Measurements from ENCODE around the gene ARID5A.

ARID5A gene

DNA sequence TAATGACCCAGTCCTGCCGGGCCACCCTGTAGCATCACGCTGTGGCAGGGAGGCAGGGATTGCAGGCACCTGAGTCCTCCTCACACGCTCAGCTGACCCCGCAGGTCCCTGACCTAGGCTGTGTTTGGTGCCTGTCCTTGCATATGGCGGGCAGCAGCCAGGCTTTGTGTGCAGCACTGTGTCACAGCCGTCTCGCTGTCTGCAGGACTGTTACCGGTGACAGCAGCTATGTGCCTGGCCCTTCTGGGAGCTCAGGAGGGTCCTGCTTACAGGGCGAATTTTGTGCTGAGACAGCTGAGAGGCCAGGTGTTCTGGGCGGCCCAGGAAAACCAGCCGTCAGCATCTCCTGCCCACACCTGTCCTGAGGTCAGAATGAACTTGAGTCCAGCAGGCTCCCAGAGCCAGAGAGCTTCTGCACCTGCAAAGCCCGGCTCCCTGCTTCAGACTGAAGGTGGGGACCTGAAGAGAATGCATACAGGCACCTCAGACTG is 10.4 kb upstream of the ARID5A start:
- FAIRE-seq (peak; percentile 13), DNase-seq (ENCODE audit: insufficient read length, low spot score) (no peak)

- FAIRE-seq = peak; percentile 60
Measured at GRCh38 chr2:96526615-96527285, 9.8 kb upstream of the ARID5A start.

DNA sequence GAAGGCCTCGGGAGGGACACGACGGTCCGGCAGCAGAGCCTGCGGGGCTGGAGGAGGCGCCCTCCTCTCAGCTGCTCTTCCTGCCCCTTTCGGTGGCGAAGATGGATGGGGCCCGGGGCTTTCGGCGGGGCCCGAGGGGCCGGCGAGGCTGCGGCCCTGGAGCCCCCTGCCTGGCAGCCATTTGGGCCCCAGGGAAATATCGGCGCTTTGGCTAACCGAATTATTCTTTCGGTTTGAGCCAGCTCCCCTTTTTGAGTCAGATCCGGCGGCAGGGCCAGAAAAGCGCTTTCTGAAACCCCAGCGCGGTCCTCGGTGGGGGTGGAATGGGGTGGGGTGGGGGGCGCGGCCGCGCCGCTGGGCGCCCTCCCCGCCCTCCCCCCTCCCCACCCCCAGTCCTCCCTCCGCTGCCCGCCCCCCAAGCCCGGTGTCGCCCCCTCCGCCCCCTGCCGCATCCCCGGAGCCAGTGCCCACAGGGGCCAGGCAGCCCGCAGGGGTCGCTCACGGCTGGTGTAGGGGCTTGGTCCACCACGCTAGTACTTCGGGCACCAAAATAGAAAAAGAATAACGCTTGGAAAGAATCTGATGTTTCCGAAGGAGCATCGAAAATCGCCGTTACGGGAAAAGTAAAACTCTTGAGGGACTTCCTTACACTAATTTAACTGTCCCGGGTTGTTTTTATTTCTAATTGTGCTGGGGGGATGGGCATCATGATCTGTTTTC is 9.1 kb upstream of the ARID5A start:
- FAIRE-seq (no peak), DNase-seq (ENCODE audit: insufficient read length, low spot score) (peak; percentile 58)

More at GRCh38 chr2:96526615-96527285, 9.8 kb upstream of the ARID5A start:
- DNase-seq (ENCODE audit: insufficient read length, low spot score) = no peak

DNA sequence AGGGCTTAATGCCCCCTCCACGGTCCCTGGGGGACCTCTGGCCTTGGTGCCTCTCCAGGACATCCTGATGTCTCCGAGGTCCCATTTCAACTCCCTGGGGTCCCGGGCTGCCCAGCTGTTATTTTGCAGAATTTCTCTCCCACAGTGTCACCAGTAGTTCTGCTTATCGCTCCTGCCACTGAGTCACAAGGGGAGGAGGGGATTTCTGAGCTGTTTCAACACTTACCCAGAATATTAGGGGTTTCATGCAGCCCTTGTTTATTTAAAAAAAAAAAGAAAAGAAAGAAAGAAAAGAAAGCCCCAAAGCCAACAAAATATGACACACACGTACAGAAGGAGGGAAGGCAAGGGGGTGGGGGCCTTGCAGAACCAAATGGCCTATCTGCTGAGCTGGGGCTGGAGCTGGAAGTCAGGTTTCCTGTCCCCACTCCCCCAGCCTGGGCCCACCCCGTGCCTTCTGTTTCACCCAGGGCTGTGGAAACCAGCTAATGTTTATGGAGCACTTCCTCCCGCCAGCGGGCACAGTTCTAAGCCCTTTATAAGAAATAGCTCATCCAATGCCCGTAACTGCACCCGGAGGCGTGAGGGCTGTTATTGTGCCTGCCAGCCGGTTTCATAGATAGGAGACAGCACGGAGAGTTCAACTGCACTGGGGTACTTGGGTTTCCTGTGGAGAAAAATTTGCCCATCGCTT is 8.4 kb upstream of the ARID5A start:
- no peak for FAIRE-seq

GRCh38 chr2:96528700-96529375 is 7.7 kb upstream of the ARID5A start:
- no peak for FAIRE-seq

More for the DNA sequence above, 8.4 kb upstream of the ARID5A start:
- no peak for DNase-seq (ENCODE audit: insufficient read length, low spot score)

DNA sequence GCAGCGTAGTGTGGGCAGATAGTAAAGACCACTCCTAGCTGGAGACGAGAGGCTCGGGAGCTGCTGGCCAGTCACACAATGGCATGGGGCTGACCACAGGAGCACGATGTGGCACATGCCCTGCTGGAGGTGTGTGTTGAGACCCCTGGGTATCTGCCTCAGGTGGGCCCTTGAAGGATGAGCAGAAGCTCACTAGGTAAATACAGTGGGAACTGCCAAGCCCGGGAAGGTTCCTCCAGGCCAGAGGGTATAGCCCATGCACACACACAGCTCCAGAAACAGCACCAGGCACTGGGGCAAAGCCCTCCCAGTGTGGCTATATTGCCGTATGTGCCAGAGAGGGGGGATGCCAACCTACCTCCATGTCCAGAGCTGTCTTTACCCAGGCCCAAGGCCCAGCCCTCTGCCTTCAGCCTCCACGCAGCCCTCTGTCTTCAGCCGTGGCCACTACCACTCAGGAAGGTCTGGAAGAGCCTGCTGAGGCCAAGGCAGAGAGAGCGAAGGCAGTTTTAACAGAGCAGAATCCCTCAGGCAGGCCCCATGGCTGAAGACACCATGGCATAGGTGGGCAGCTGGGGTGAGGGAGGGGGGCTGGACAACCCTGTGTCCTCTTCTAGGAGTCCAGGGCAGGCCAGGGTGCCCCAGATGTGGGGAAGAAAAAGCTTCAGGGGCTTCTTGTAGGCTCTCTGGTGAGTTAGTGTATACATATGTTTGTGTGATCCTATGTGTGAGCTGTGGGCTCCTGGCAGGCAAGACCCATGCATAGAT is 7.0 kb upstream of the ARID5A start:
- no peak for FAIRE-seq
- DNase-seq (ENCODE audit: insufficient read length, low spot score) = no peak

More at GRCh38 chr2:96528700-96529375, 7.7 kb upstream of the ARID5A start:
- DNase-seq (ENCODE audit: insufficient read length, low spot score) = no peak

GRCh38 chr2:96530144-96530430 is 6.5 kb upstream of the ARID5A start:
- DNase-seq (ENCODE audit: insufficient read length, low spot score) = no peak
- FAIRE-seq = no peak

GRCh38 chr2:96530474-96531357 is 5.8 kb upstream of the ARID5A start:
- no peak for DNase-seq (ENCODE audit: insufficient read length, low spot score)

GRCh38 chr2:96531366-96531765 is 5.2 kb upstream of the ARID5A start:
- no peak for DNase-seq (ENCODE audit: insufficient read length, low spot score)
- FAIRE-seq = no peak

More at GRCh38 chr2:96530474-96531357, 5.8 kb upstream of the ARID5A start:
- FAIRE-seq = no peak

- DNase-seq (ENCODE audit: insufficient read length, low spot score) = peak; percentile 96
Measured at GRCh38 chr2:96531872-96532505, 4.6 kb upstream of the ARID5A start.

DNA sequence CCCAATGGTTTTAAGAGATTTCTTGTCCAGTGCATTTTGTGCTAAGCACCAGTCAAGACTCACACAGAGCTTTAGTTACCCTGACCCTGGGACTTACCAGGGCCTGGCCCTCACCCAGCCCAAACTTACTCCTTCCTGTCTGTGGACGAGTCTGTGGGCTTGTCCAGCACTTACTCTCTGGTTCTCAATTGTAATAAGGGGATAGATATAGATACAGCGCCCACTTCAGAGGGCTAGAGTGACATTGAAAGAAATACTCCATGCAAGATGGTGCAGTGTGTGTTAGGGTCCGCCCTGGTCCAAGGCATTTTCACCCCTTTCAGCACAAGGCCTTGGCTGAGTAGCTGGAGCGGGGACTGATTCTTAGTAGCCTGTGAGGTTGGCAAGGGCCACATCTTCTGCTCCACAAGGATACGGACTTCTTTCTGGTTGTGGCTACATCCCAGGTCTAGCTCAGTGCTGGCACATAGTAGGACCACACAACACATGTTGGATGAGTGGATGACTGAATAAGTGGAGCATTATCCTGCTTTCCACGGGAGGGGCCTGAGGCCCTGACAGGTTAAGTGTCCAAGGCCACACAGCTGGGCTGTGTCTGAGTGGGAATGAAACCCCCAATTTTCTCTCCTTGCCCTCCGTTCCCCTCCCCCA is 3.8 kb upstream of the ARID5A start:
- FAIRE-seq (peak; percentile 42), DNase-seq (ENCODE audit: insufficient read length, low spot score) (no peak)

More at GRCh38 chr2:96531872-96532505, 4.6 kb upstream of the ARID5A start:
- peak; percentile 90 for FAIRE-seq

- FAIRE-seq (no peak), DNase-seq (ENCODE audit: insufficient read length, low spot score) (no peak)
Measured at GRCh38 chr2:96533292-96534073, 3.1 kb upstream of the ARID5A start.

DNA sequence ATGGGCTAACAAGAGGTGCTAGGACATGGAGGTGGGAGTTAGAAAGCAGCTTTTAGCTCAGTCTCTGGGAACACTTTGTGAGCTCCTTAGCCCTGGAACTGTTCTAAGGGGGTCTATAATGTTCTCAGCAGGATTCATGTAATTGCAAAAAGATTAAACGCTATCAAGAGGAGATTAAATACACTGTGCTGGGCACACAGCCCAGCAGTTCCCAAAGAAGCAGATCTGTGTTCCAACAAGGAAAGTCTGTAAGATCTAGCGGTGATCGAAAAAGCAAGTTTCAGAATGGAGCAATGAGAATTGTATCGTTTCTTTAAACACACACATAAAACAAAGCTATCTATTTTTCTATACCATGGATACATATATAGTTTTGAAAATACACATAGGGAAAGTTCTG is 2.4 kb upstream of the ARID5A start:
- DNase-seq (ENCODE audit: insufficient read length, low spot score) = no peak
- no peak for FAIRE-seq

GRCh38 chr2:96534701-96535181 is 1.8 kb upstream of the ARID5A start:
- FAIRE-seq (no peak), DNase-seq (ENCODE audit: insufficient read length, low spot score) (no peak)

GRCh38 chr2:96535331-96535730 is 1.2 kb upstream of the ARID5A start:
- FAIRE-seq (no peak), DNase-seq (ENCODE audit: insufficient read length, low spot score) (no peak)

DNA sequence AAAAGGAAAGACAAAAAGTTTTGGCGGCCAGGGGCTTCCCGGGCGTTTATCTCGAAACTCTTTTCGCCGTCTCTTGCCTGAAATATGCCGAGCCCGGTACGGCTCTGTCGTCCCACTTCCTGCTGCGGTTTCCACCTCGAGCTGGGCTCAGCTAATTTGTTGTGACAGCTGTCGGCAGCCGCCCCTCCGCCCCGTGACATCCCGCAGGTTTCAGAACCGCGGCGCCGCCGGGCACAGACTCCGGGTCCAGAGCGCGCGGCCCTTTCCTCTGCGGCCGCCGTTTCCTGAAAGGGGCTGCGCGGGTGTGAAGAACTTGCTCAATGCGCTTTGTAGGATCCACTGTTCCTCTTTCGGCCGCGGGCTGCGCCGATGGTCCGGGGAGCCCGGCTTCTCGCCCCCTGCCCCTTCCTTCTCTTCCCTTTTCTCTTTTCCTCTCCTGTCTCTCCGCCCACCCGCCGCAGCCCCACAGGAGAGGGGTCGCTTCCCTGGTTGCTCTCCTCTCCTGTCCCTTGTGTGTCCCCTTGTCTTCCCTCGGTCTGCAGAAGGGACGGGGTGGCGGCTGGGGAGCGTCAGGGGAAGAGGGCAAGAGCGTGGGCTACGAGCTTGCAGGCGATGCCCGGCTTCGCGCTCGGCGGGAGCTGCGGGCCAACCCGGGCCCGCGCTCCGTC is 648 bp downstream of the ARID5A start:
- FAIRE-seq = no peak
- peak; percentile 59 for DNase-seq (ENCODE audit: insufficient read length, low spot score)
